PC-3 (cell line): ENCODE results near the gene ANKS1B. TPM values are rescaled to one million over a fixed set of nuclear protein-coding genes. Genes with fewer than 3 reads are reported as not detected.

Experiments
- ATAC-seq: fragments of 200-7000 bp; cut with Tn5 transposase; 2 replicates; pipeline ENCODE4 v1.9.1; 2020; ENCODE audit warnings: mild to moderate bottlenecking, moderate library complexity
- BruUV-seq: library from RNA; stranded (reverse); fragments of 400-500 nt; replicated peaks from 2 replicates; lab custom pipeline; 2021; lab: Mats Ljungman, UMichigan
- CTCF ChIA-PET: fragments of 300-600 bp; sonication (Branson Sonifier 250); formaldehyde crosslinking; loops from one replicate; lab custom pipeline; 2022; ENCODE audit warnings: antibody characterized with exemption; lab: Charles Lee
- POLR2A ChIA-PET: fragments of 300-600 bp; sonication (Branson Sonifier 250); formaldehyde crosslinking; loops from one replicate; lab custom pipeline; 2022; ENCODE audit warnings: antibody characterized with exemption; ENCODE audit not compliant: unreplicated experiment; lab: Charles Lee
- DNase-seq: peaks from one replicate; pipeline ENCODE4 v3.0.0-alpha.2; 2015
- H2AFZ ChIP-seq: fragments of 300-600 bp; sonication (generic); 2 replicates; pipeline ENCODE4 v1.6.0; 2016; ENCODE audit warnings: antibody characterized with exemption, low read length
- H3F3A ChIP-seq: fragments of 300-600 bp; sonication (generic); one replicate; pipeline ENCODE4 v1.6.0; 2017; ENCODE audit warnings: antibody characterized with exemption, low read length, control low read depth, mild to moderate bottlenecking; ENCODE audit not compliant: unreplicated experiment
- H3K27ac ChIP-seq: fragments of 300-600 bp; sonication (generic); 2 replicates; pipeline ENCODE4 v1.5.1; 2016; ENCODE audit warnings: mild to moderate bottlenecking, low read length
- H3K27me3 ChIP-seq: fragments of 300-600 bp; sonication (generic); 2 replicates; pipeline ENCODE4 v1.6.1; 2016; ENCODE audit warnings: low read length, mixed read lengths
- H3K36me3 ChIP-seq: fragments of 300-600 bp; sonication (generic); 2 replicates; pipeline ENCODE4 v1.6.1; 2016; ENCODE audit warnings: low read depth, mixed run types, low read length, mixed read lengths
- H3K4me1 ChIP-seq: fragments of 300-600 bp; sonication (generic); 2 replicates; pipeline ENCODE4 v1.5.1; 2016; ENCODE audit warnings: low read length; ENCODE audit not compliant: insufficient read depth
- H3K4me2 ChIP-seq: fragments of 300-600 bp; sonication (generic); 2 replicates; pipeline ENCODE4 v1.6.0; 2016; ENCODE audit warnings: low read length
- H3K4me3 ChIP-seq: fragments of 300-600 bp; sonication (generic); 2 replicates; pipeline ENCODE4 v1.5.1; 2016; ENCODE audit warnings: mild to moderate bottlenecking, low read length, mixed read lengths
- H3K79me2 ChIP-seq: fragments of 300-600 bp; sonication (generic); 2 replicates; pipeline ENCODE4 v1.6.1; 2017; ENCODE audit warnings: low read length, mixed read lengths
- H3K9ac ChIP-seq: fragments of 300-600 bp; sonication (generic); 2 replicates; pipeline ENCODE4 v1.6.0; 2016; ENCODE audit warnings: mild to moderate bottlenecking, low read length
- H3K9me2 ChIP-seq: fragments of 300-600 bp; sonication (generic); replicated peaks from 2 replicates; pipeline ENCODE4 v1.6.1; 2016; ENCODE audit warnings: mixed run types, low read length, mixed read lengths
- H3K9me3 ChIP-seq: fragments of 300-600 bp; sonication (generic); 2 replicates; pipeline ENCODE4 v1.6.1; 2016; ENCODE audit warnings: low read length, mixed read lengths
- H4K20me1 ChIP-seq: fragments of 300-600 bp; sonication (generic); 2 replicates; pipeline ENCODE4 v1.6.1; 2016; ENCODE audit warnings: low read length, mixed read lengths
- CTCF ChIP-seq: fragments of 300-600 bp; sonication (generic); conservative IDR thresholded peaks from 2 replicates; pipeline ENCODE4 v1.5.1; 2017; ENCODE audit warnings: antibody characterized with exemption, low read depth, mild to moderate bottlenecking, low read length
- EZH2 ChIP-seq: fragments of 300-600 bp; sonication (generic); IDR thresholded peaks from one replicate; pipeline ENCODE4 v1.6.1; 2017; ENCODE audit warnings: antibody characterized with exemption, mild to moderate bottlenecking, low read length; ENCODE audit not compliant: unreplicated experiment
- EZH2phosphoT487 ChIP-seq: fragments of 300-600 bp; sonication (generic); IDR thresholded peaks from 2 replicates; pipeline ENCODE4 v1.6.1; 2018; ENCODE audit warnings: mild to moderate bottlenecking, antibody characterized with exemption, low read length, borderline replicate concordance
- intact Hi-C: fragments of 100-400 bp; cut with micrococcal nuclease; formaldehyde crosslinking; loops from 2 replicates; pipeline ENCODE4 v1.9.0; 2023
- total RNA-seq: library from RNA; depleted of rRNA; stranded (reverse); fragments of >200 nt; gene quantifications from 2 replicates; pipeline ENCODE4 v1.2.3, GENCODE V29; 2014

ANKS1B gene
- total RNA-seq, 1 experiment from 2014 or later = 0.07 TPM

- CTCF ChIA-PET = no interaction called here
Measured at GRCh38 chr12:98796745-98797144, 1188.0 kb downstream of the ANKS1B start.

GRCh38 chr12:98793121-98793520 is 1191.6 kb downstream of the ANKS1B start:
- POLR2A ChIA-PET = no interaction called here

More at GRCh38 chr12:98796745-98797144, 1188.0 kb downstream of the ANKS1B start:
- H3F3A ChIP-seq = no peaks in the 10 kb centered on the region
- DNase-seq = no peak
- H3K79me2 ChIP-seq = no peaks in the 10 kb centered on the region
- H3K27me3 ChIP-seq = peaks cover 28% of the 10 kb centered on the region
- POLR2A ChIA-PET = no interaction called here
- no peak overlapping the region for H3K4me3 ChIP-seq
- H3K4me2 ChIP-seq = no peak overlapping the region
- no peaks in the 10 kb centered on the region for H3K36me3 ChIP-seq
- H3K4me1 ChIP-seq = no peaks in the 10 kb centered on the region
- BruUV-seq = no TSS peak
- ATAC-seq = no peak
- TF ChIP-seq CTCF (no peak), EZH2phosphoT487 (no peak), EZH2 (no peak)
- H3K27ac ChIP-seq = no peak overlapping the region
- H3K9ac ChIP-seq = no peak overlapping the region
- no peak overlapping the region for H2AFZ ChIP-seq
- H3K9me2 ChIP-seq = no peaks in the 10 kb centered on the region
- no peaks in the 10 kb centered on the region for H4K20me1 ChIP-seq
- intact Hi-C loops = no loop called here
- no peaks in the 10 kb centered on the region for H3K9me3 ChIP-seq

More at GRCh38 chr12:98793121-98793520, 1191.6 kb downstream of the ANKS1B start:
- Histone ChIP-seq H3K9me3 (no peaks in the 10 kb centered on the region), H3K27ac (no peak overlapping the region), H3K4me1 (no peaks in the 10 kb centered on the region), H3K9ac (no peak overlapping the region), H4K20me1 (no peaks in the 10 kb centered on the region), H3K4me3 (no peak overlapping the region), H3K9me2 (no peaks in the 10 kb centered on the region), H3K27me3 (peaks cover 26% of the 10 kb centered on the region), H2AFZ (no peak overlapping the region), H3F3A (no peaks in the 10 kb centered on the region), H3K4me2 (no peak overlapping the region), H3K36me3 (no peaks in the 10 kb centered on the region), H3K79me2 (no peaks in the 10 kb centered on the region)
- intact Hi-C loops = no loop called here
- CTCF ChIA-PET = no interaction called here
- no peak for DNase-seq
- BruUV-seq = no TSS peak
- ATAC-seq = no peak
- TF ChIP-seq CTCF = no peak
- TF ChIP-seq EZH2phosphoT487 = no peak
- no peak for TF ChIP-seq EZH2
